GM23338 (cell line): Measurements from ENCODE around the gene CKS1B. TPM values are rescaled to one million over a fixed set of nuclear protein-coding genes. Genes with fewer than 3 reads are reported as not detected.

Experiments
- ATAC-seq: fragments of 200-7000 bp; cut with Tn5 transposase; 3 replicates; pipeline ENCODE4 v1.9.1; 2020
- DNase-seq: peaks from one replicate; pipeline ENCODE4 v3.0.0-alpha.2; 2015; ENCODE audit warnings: low spot score
- H2AFZ ChIP-seq: fragments of 200-600 bp; sonication (generic); 2 replicates; pipeline ENCODE4 v1.8.0; 2016; ENCODE audit warnings: antibody characterized with exemption, mild to moderate bottlenecking, moderate library complexity
- H3F3A ChIP-seq: fragments of 200-600 bp; sonication (generic); replicated peaks from 2 replicates; pipeline ENCODE4 v1.8.0; 2017; ENCODE audit warnings: antibody characterized with exemption, mixed run types, low read depth
- H3K27ac ChIP-seq: fragments of 200-600 bp; sonication (generic); 2 replicates; pipeline ENCODE4 v1.6.1; 2016; ENCODE audit warnings: low read depth
- H3K27me3 ChIP-seq: fragments of 200-600 bp; sonication (generic); 2 replicates; pipeline ENCODE4 v1.8.0; 2016; ENCODE audit warnings: mild to moderate bottlenecking, mixed run types, moderate library complexity; ENCODE audit not compliant: insufficient read depth
- H3K36me3 ChIP-seq: fragments of 200-600 bp; sonication (generic); 2 replicates; pipeline ENCODE4 v1.8.0; 2016; ENCODE audit warnings: mild to moderate bottlenecking; ENCODE audit not compliant: insufficient read depth
- H3K4me1 ChIP-seq: fragments of 200-600 bp; sonication (generic); 2 replicates; pipeline ENCODE4 v1.8.0; 2016; ENCODE audit warnings: mild to moderate bottlenecking, moderate library complexity; ENCODE audit not compliant: insufficient read depth
- H3K4me2 ChIP-seq: fragments of 200-600 bp; sonication (generic); 2 replicates; pipeline ENCODE4 v1.7.1; 2017; ENCODE audit warnings: mixed run types
- H3K4me3 ChIP-seq: fragments of 200-600 bp; sonication (generic); 2 replicates; pipeline ENCODE4 v1.6.1; 2016; ENCODE audit warnings: mixed run types
- H3K79me2 ChIP-seq: fragments of 200-600 bp; sonication (generic); replicated peaks from 2 replicates; pipeline ENCODE4 v1.8.0; 2017; ENCODE audit warnings: mild to moderate bottlenecking; ENCODE audit not compliant: insufficient read depth
- H3K9me2 ChIP-seq: fragments of 200-600 bp; sonication (generic); 2 replicates; pipeline ENCODE4 v1.8.0; 2017; ENCODE audit not compliant: insufficient read depth
- H4K20me1 ChIP-seq: fragments of 200-600 bp; sonication (generic); replicated peaks from 2 replicates; pipeline ENCODE4 v1.8.0; 2017; ENCODE audit warnings: mild to moderate bottlenecking; ENCODE audit not compliant: insufficient read depth
- H3K27ac Mint-ChIP-seq: 2 replicates; pipeline ENCODE4 v1.8.0; 2020; ENCODE audit warnings: inconsistent platforms, mild to moderate bottlenecking, moderate library complexity, mixed read lengths
- H3K27me3 Mint-ChIP-seq: 3 replicates; pipeline ENCODE4 v1.8.0; 2022; ENCODE audit warnings: low read depth, mild to moderate bottlenecking, moderate library complexity, mixed read lengths, inconsistent platforms; ENCODE audit not compliant: insufficient read depth, poor library complexity
- H3K36me3 Mint-ChIP-seq: 3 replicates; pipeline ENCODE4 v1.8.0; 2021; ENCODE audit warnings: low read depth, mild to moderate bottlenecking, inconsistent platforms, moderate library complexity, mixed read lengths
- H3K4me1 Mint-ChIP-seq: 3 replicates; pipeline ENCODE4 v1.8.0; 2020; ENCODE audit warnings: mild to moderate bottlenecking, inconsistent platforms, mixed read lengths
- H3K4me3 Mint-ChIP-seq: 3 replicates; pipeline ENCODE4 v1.8.0; 2021; ENCODE audit warnings: moderate library complexity, mild to moderate bottlenecking, inconsistent platforms, mixed read lengths
- H3K9me3 Mint-ChIP-seq: 3 replicates; pipeline ENCODE4 v1.8.0; 2020; ENCODE audit warnings: moderate library complexity, mild to moderate bottlenecking, inconsistent platforms, mixed read lengths
- CREB1 ChIP-seq: fragments of 250-450 bp; sonication (Bioruptor Pico); IDR thresholded peaks from 2 replicates; pipeline ENCODE4 v1.5.0; 2020; ENCODE audit warnings: low read depth, mild to moderate bottlenecking, moderate library complexity
- ETS1 ChIP-seq: IDR thresholded peaks from 2 replicates; pipeline ENCODE4 v1.6.1; 2016; ENCODE audit warnings: antibody characterized with exemption
- EZH2 ChIP-seq: fragments of 200-600 bp; sonication (generic); IDR thresholded peaks from one replicate; pipeline ENCODE4 v1.8.0; 2017; ENCODE audit warnings: antibody characterized with exemption, mild to moderate bottlenecking, low read depth; ENCODE audit not compliant: unreplicated experiment
- EZH2phosphoT487 ChIP-seq: fragments of 200-600 bp; sonication (generic); IDR thresholded peaks from one replicate; pipeline ENCODE4 v1.8.1; 2018; ENCODE audit warnings: antibody characterized with exemption; ENCODE audit not compliant: unreplicated experiment
- JUNB ChIP-seq: IDR thresholded peaks from one replicate; pipeline ENCODE4 v1.6.1; 2016; ENCODE audit warnings: antibody characterized with exemption; ENCODE audit not compliant: unreplicated experiment
- NANOG ChIP-seq: IDR thresholded peaks from 2 replicates; pipeline ENCODE4 v1.6.1; 2016; ENCODE audit warnings: antibody characterized with exemption, borderline replicate concordance
- POLR2AphosphoS5 ChIP-seq: IDR thresholded peaks from 2 replicates; pipeline ENCODE4 v1.6.1; 2016; ENCODE audit warnings: antibody characterized with exemption, low read depth
- STAT1 ChIP-seq: IDR thresholded peaks from one replicate; pipeline ENCODE4 v1.6.1; 2016; ENCODE audit warnings: antibody characterized with exemption; ENCODE audit not compliant: unreplicated experiment
- ZNF114 ChIP-seq: fragments of 250-450 bp; sonication (Bioruptor Pico); IDR thresholded peaks from 2 replicates; pipeline ENCODE4 v1.5.0; 2020; ENCODE audit warnings: mild to moderate bottlenecking, moderate library complexity
- ZNF331 ChIP-seq: fragments of 250-450 bp; sonication (Bioruptor Pico); IDR thresholded peaks from 2 replicates; pipeline ENCODE4 v1.5.0; 2020; ENCODE audit warnings: low read depth, mild to moderate bottlenecking, moderate library complexity
- polyA plus RNA-seq: library from polyadenylated mRNA; unstranded; fragments of >200 nt; fragmentation: Nextera tagmentation; extraction: Ambion mirVana; gene quantifications from 2 replicates; pipeline ENCODE4 v1.2.1, GENCODE V29; 2016
- total RNA-seq: library from RNA; depleted of rRNA; stranded (reverse); fragments of >200 nt; shearing (Covaris generic); gene quantifications from 2 replicates; pipeline ENCODE4 v1.2.3, GENCODE V29; 2014
- TF ChIP-seq, protein P1 (sequence below): IDR thresholded peaks from one replicate; pipeline ENCODE4 v1.6.1; 2018; ENCODE audit warnings: antibody characterized with exemption; ENCODE audit not compliant: unreplicated experiment
- TF ChIP-seq, protein P2 (sequence below), 2 experiments: fragments of 200-600 bp in 1 of 2; sonication (generic) in 1 of 2; conservative IDR thresholded peaks; 2 replicates each; pipeline versions ENCODE4 v1.5.1 to v1.6.1; 2016 to 2017; ENCODE audit warnings: antibody characterized with exemption in 2 of 2, low read depth in 2 of 2, mild to moderate bottlenecking in 2 of 2, moderate library complexity in 1 of 2
- TF ChIP-seq, protein P3 (sequence below): fragments of 250-450 bp; sonication (Bioruptor Pico); IDR thresholded peaks from 2 replicates; pipeline ENCODE4 v1.5.0; 2020; ENCODE audit warnings: mild to moderate bottlenecking, moderate library complexity

The CKS1B gene
- total and polyA plus RNA-seq, 2 experiments from 2014 or later = 296 to 617 TPM

DNA sequence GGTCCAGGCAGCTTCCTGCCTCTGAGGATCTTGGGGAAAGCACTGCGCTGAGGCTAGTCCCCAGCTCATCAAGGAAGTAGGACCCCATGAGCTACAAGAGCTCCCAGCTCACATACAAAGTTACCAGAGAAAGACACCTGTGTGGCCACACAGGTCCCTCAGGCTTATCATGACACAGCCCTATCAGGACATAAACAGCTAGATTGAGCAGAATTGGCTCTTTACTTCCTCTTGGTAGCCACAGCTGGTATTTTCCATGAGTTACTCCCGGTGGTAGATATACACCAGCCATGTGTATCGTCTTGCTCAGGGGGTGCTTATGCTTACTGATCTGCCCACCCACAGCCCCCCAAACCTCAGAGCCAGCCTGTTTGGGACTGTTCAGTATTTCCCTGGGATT lies 20.1 kb downstream of the CKS1B start:
- DNase-seq = no peak

More for the DNA sequence above, 20.1 kb downstream of the CKS1B start:
- Mint-ChIP-seq H3K4me3 (no peak overlapping the region; the same call in 2 of the 3 replicates), H3K27ac (peak overlapping the region; percentile 71; the same call in 1 of the 2 replicates), H3K9me3 (no peaks in the 10 kb centered on the region), H3K27me3 (peaks cover 16% of the 10 kb centered on the region), H3K4me1 (peaks cover 30% of the 10 kb centered on the region), H3K36me3 (peaks cover 14% of the 10 kb centered on the region)
- no peak overlapping the region for H3K4me2 ChIP-seq
- H3F3A ChIP-seq = peaks cover 15% of the 10 kb centered on the region; the same call in 1 of the 2 replicates
- H3K36me3 ChIP-seq = 0 out of 2 replicates have a peak, but pooled peaks cover 5% of the 10 kb centered on the region
- no peak for ATAC-seq
- H4K20me1 ChIP-seq = no peaks in the 10 kb centered on the region; the same call in 1 of the 2 replicates
- peaks cover 5% of the 10 kb centered on the region; the same call in 1 of the 2 replicates for H3K4me1 ChIP-seq
- H3K27ac ChIP-seq = no peak overlapping the region
- no peaks in the 10 kb centered on the region for H3K27me3 ChIP-seq
- H2AFZ ChIP-seq = no peak overlapping the region
- TF ChIP-seq JUNB (no peak), ETS1 (no peak), ZNF114 (no peak), EZH2 (no peak), CREB1 (no peak), NANOG (no peak), STAT1 (no peak), EZH2phosphoT487 (no peak), ZNF331 (CRISPR knock-in tag) (no peak), POLR2AphosphoS5 (no peak)
- TF ChIP-seq, protein P1, sequence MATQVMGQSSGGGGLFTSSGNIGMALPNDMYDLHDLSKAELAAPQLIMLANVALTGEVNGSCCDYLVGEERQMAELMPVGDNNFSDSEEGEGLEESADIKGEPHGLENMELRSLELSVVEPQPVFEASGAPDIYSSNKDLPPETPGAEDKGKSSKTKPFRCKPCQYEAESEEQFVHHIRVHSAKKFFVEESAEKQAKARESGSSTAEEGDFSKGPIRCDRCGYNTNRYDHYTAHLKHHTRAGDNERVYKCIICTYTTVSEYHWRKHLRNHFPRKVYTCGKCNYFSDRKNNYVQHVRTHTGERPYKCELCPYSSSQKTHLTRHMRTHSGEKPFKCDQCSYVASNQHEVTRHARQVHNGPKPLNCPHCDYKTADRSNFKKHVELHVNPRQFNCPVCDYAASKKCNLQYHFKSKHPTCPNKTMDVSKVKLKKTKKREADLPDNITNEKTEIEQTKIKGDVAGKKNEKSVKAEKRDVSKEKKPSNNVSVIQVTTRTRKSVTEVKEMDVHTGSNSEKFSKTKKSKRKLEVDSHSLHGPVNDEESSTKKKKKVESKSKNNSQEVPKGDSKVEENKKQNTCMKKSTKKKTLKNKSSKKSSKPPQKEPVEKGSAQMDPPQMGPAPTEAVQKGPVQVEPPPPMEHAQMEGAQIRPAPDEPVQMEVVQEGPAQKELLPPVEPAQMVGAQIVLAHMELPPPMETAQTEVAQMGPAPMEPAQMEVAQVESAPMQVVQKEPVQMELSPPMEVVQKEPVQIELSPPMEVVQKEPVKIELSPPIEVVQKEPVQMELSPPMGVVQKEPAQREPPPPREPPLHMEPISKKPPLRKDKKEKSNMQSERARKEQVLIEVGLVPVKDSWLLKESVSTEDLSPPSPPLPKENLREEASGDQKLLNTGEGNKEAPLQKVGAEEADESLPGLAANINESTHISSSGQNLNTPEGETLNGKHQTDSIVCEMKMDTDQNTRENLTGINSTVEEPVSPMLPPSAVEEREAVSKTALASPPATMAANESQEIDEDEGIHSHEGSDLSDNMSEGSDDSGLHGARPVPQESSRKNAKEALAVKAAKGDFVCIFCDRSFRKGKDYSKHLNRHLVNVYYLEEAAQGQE = no peak
- TF ChIP-seq, protein P2, sequence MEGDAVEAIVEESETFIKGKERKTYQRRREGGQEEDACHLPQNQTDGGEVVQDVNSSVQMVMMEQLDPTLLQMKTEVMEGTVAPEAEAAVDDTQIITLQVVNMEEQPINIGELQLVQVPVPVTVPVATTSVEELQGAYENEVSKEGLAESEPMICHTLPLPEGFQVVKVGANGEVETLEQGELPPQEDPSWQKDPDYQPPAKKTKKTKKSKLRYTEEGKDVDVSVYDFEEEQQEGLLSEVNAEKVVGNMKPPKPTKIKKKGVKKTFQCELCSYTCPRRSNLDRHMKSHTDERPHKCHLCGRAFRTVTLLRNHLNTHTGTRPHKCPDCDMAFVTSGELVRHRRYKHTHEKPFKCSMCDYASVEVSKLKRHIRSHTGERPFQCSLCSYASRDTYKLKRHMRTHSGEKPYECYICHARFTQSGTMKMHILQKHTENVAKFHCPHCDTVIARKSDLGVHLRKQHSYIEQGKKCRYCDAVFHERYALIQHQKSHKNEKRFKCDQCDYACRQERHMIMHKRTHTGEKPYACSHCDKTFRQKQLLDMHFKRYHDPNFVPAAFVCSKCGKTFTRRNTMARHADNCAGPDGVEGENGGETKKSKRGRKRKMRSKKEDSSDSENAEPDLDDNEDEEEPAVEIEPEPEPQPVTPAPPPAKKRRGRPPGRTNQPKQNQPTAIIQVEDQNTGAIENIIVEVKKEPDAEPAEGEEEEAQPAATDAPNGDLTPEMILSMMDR (conservative IDR thresholded peaks at IDR 0.05; ENCODE audit: low read depth in 2 of 2) = no peak
- TF ChIP-seq, protein P3, sequence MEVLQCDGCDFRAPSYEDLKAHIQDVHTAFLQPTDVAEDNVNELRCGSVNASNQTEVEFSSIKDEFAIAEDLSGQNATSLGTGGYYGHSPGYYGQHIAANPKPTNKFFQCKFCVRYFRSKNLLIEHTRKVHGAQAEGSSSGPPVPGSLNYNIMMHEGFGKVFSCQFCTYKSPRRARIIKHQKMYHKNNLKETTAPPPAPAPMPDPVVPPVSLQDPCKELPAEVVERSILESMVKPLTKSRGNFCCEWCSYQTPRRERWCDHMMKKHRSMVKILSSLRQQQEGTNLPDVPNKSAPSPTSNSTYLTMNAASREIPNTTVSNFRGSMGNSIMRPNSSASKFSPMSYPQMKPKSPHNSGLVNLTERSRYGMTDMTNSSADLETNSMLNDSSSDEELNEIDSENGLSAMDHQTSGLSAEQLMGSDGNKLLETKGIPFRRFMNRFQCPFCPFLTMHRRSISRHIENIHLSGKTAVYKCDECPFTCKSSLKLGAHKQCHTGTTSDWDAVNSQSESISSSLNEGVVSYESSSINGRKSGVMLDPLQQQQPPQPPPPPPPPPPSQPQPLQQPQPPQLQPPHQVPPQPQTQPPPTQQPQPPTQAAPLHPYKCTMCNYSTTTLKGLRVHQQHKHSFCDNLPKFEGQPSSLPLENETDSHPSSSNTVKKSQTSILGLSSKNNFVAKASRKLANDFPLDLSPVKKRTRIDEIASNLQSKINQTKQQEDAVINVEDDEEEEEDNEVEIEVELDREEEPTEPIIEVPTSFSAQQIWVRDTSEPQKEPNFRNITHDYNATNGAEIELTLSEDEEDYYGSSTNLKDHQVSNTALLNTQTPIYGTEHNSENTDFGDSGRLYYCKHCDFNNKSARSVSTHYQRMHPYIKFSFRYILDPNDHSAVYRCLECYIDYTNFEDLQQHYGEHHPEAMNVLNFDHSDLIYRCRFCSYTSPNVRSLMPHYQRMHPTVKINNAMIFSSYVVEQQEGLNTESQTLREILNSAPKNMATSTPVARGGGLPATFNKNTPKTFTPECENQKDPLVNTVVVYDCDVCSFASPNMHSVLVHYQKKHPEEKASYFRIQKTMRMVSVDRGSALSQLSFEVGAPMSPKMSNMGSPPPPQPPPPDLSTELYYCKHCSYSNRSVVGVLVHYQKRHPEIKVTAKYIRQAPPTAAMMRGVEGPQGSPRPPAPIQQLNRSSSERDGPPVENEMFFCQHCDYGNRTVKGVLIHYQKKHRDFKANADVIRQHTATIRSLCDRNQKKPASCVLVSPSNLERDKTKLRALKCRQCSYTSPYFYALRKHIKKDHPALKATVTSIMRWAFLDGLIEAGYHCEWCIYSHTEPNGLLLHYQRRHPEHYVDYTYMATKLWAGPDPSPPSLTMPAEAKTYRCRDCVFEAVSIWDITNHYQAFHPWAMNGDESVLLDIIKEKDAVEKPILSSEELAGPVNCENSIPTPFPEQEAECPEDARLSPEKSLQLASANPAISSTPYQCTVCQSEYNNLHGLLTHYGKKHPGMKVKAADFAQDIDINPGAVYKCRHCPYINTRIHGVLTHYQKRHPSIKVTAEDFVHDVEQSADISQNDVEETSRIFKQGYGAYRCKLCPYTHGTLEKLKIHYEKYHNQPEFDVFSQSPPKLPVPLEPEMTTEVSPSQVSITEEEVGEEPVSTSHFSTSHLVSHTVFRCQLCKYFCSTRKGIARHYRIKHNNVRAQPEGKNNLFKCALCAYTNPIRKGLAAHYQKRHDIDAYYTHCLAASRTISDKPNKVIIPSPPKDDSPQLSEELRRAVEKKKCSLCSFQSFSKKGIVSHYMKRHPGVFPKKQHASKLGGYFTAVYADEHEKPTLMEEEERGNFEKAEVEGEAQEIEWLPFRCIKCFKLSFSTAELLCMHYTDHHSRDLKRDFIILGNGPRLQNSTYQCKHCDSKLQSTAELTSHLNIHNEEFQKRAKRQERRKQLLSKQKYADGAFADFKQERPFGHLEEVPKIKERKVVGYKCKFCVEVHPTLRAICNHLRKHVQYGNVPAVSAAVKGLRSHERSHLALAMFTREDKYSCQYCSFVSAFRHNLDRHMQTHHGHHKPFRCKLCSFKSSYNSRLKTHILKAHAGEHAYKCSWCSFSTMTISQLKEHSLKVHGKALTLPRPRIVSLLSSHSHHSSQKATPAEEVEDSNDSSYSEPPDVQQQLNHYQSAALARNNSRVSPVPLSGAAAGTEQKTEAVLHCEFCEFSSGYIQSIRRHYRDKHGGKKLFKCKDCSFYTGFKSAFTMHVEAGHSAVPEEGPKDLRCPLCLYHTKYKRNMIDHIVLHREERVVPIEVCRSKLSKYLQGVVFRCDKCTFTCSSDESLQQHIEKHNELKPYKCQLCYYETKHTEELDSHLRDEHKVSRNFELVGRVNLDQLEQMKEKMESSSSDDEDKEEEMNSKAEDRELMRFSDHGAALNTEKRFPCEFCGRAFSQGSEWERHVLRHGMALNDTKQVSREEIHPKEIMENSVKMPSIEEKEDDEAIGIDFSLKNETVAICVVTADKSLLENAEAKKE (CRISPR knock-in tag) = no peak
- no peaks in the 10 kb centered on the region for H3K9me2 ChIP-seq
- H3K79me2 ChIP-seq = no peaks in the 10 kb centered on the region
- H3K4me3 ChIP-seq = no peak overlapping the region
